ENCODE data around the gene NHEJ1. TPM values are rescaled to one million over a fixed set of nuclear protein-coding genes. Genes with fewer than 3 reads are reported as not detected.

The NHEJ1 gene
- total and polyA plus RNA-seq, 2 of the 13 experiments (the other 11 are each of a cell fraction or from before 2014, with no cell fraction given), result 30.0 to 30.7 TPM

DNA sequence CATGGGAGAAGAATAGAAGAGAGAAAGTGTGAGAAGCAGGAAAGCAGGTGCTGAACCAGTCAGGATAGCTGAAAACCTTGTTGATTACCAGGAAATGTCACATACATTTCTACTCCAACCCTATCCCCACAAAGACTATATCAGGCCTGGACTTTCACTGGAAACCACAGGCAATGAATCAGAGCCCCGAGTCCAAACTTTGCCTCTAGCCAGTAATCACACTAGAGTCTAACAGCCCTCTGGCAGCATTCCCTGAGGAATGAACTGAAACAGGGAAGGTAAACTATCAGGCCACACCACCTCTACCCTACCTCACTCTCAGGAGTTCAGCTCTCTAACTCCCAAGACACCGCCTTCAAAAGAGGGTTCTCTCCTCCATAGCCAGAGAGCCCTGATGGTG, 81.2 kb downstream of the NHEJ1 start:
- H3K79me2 ChIP-seq (ENCODE audit: insufficient read depth, low read length), result no peaks in the 10 kb centered on the region
- no peaks in the 10 kb centered on the region for H3K27me3 ChIP-seq (ENCODE audit: control insufficient read depth in 1 of 2, insufficient read depth in 2 of 2, low read length in 2 of 2)
- FAIRE-seq (no peak), DNase-seq (ENCODE audit: low spot score) (no peak), ATAC-seq (no peak)
- intact Hi-C loops (cut with micrococcal nuclease; ENCODE audit: unreplicated experiment) (no loop called here), in situ Hi-C loops (cut with HindIII; ENCODE audit: extremely low pct_ligation_motif_present, low pct_unique_long_range_greater_than_20kb) (no loop called here)
- 93% methylated on average over 2 of the region's 2 CpGs for WGBS (ENCODE audit: low lambda C conversion rate)
- CTCF ChIA-PET (ENCODE audit: low intra/inter-chr PET ratio, low total read pairs), result no interaction called here
- H4K20me1 ChIP-seq (ENCODE audit: insufficient read depth, low read length), result no peaks in the 10 kb centered on the region; the same call in 1 of the 2 replicates
- H2AFZ ChIP-seq (ENCODE audit: low read length), result no peak overlapping the region
- no peak overlapping the region for H3K27ac ChIP-seq (ENCODE audit: extremely low read length, insufficient read depth, low read length)
- H3K9ac ChIP-seq (ENCODE audit: insufficient read depth, low read depth, low read length), result no peak overlapping the region
- H3K4me2 ChIP-seq (ENCODE audit: low read depth, low read length), result no peak overlapping the region
- H3K4me3 ChIP-seq (replicated peaks in 1 of 3; ENCODE audit: insufficient read depth in 1 of 3, low read depth in 2 of 3, low read length in 3 of 3), result no peak overlapping the region
- POLR2A ChIA-PET, result interaction anchor here (3.3 kb wide), 1 partner anchor 8 kb away, joined by 20 read pairs; no protein-coding TSS in a partner anchor
- no TSS peak for BruUV-seq (replicated peaks)
- no peaks in the 10 kb centered on the region for H3K9me3 ChIP-seq (ENCODE audit: low read length)
- peaks cover 15 to 23% of the 10 kb centered on the region in 2 experiments for H3K36me3 ChIP-seq (replicated peaks in 1 of 2; ENCODE audit: control insufficient read depth in 1 of 2, insufficient read depth in 2 of 2, low read length in 2 of 2)
- TF ChIP-seq NFYC (CRISPR knock-in tag; IDR thresholded peaks at IDR 0.05), result no peak
- no peak for TF ChIP-seq TAF1 (CRISPR knock-in tag; IDR thresholded peaks at IDR 0.05)
- TF ChIP-seq, protein P1, sequence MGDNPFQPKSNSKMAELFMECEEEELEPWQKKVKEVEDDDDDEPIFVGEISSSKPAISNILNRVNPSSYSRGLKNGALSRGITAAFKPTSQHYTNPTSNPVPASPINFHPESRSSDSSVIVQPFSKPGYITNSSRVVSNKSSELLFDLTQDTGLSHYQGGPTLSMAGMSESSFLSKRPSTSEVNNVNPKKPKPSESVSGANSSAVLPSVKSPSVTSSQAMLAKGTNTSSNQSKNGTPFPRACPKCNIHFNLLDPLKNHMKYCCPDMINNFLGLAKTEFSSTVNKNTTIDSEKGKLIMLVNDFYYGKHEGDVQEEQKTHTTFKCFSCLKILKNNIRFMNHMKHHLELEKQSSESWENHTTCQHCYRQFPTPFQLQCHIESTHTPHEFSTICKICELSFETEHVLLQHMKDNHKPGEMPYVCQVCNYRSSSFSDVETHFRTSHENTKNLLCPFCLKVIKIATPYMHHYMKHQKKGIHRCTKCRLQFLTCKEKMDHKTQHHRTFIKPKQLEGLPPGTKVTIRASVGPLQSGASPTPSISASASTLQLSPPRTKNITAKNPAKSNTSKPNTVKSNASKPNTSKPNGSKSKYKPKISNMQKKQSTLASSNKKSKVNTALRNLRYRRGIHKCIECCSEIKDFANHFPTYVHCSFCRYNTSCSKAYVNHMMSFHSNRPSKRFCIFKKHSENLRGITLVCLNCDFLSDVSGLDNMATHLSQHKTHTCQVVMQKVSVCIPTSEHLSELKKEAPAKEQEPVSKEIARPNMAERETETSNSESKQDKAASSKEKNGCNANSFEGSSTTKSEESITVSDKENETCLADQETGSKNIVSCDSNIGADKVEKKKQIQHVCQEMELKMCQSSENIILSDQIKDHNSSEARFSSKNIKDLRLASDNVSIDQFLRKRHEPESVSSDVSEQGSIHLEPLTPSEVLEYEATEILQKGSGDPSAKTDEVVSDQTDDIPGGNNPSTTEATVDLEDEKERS (CRISPR knock-in tag; IDR thresholded peaks at IDR 0.05), result no peak
- TF ChIP-seq ATM (IDR thresholded peaks at IDR 0.05; ENCODE audit: borderline replicate concordance), result no peak
- TF ChIP-seq SPEN (CRISPR knock-in tag; IDR thresholded peaks at IDR 0.05; ENCODE audit: low read depth), result no peak
- TF ChIP-seq ZNF652 (CRISPR knock-in tag; IDR thresholded peaks at IDR 0.05; ENCODE audit: borderline replicate concordance, low read depth), result no peak
- no peak for TF ChIP-seq PLRG1 (conservative IDR thresholded peaks at IDR 0.05)
- TF ChIP-seq TBL1XR1 (IDR thresholded peaks at IDR 0.05; ENCODE audit: borderline replicate concordance, low read length, partially characterized antibody), result no peak
- peaks cover 47% of the 10 kb centered on the region for H3K4me1 ChIP-seq (ENCODE audit: insufficient read depth, low read length)

Data from HepG2 (cell line).